GM13977 (cell line): Measurements from ENCODE around the gene ZBTB7A.

Source experiments
- DNase-seq: peaks from one replicate; pipeline ENCODE4 v3.0.0; 2012; ENCODE audit warnings: low spot score
- in situ Hi-C: fragments of 300-500 bp; cut with MboI; formaldehyde crosslinking; loops from one replicate; pipeline ENCODE4 v1.12.0; 2022; ENCODE audit warnings: low sequenced_read_pairs, low pct_unique_long_range_greater_than_20kb, mixed read lengths, inconsistent platforms; ENCODE audit not compliant: unreplicated experiment
- TF ChIP-seq, protein P1 (sequence below): IDR thresholded peaks from 2 replicates; pipeline ENCODE4 v1.5.1; 2012; ENCODE audit warnings: mild to moderate bottlenecking, control low read depth; ENCODE audit not compliant: insufficient read depth; ENCODE audit errors: extremely low read depth, missing control alignments

Gene ZBTB7A

DNA sequence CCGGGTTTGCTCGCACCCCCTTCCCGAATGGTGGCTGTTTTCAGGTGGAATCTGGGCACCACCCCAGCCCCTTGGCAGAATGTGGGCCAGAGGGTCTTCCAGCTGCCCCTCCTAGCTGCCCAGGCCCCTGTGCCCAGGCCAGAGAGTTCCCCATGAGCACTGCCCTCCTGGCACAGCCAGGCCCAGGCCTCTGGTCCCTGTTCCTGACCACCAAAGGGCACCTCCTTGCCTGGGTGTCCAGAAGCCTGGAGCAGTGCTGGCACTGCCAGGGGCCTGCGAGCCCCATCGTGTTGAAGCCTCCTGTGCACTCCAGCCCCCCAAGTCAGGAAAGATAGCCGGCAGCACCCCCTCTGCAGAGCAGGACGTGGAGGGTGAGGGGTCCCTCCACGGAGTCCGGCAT is 35.7 kb downstream of the ZBTB7A start:
- in situ Hi-C loops = no loop called here
- TF ChIP-seq, protein P1, sequence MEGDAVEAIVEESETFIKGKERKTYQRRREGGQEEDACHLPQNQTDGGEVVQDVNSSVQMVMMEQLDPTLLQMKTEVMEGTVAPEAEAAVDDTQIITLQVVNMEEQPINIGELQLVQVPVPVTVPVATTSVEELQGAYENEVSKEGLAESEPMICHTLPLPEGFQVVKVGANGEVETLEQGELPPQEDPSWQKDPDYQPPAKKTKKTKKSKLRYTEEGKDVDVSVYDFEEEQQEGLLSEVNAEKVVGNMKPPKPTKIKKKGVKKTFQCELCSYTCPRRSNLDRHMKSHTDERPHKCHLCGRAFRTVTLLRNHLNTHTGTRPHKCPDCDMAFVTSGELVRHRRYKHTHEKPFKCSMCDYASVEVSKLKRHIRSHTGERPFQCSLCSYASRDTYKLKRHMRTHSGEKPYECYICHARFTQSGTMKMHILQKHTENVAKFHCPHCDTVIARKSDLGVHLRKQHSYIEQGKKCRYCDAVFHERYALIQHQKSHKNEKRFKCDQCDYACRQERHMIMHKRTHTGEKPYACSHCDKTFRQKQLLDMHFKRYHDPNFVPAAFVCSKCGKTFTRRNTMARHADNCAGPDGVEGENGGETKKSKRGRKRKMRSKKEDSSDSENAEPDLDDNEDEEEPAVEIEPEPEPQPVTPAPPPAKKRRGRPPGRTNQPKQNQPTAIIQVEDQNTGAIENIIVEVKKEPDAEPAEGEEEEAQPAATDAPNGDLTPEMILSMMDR = no peak
- no peak for DNase-seq

DNA sequence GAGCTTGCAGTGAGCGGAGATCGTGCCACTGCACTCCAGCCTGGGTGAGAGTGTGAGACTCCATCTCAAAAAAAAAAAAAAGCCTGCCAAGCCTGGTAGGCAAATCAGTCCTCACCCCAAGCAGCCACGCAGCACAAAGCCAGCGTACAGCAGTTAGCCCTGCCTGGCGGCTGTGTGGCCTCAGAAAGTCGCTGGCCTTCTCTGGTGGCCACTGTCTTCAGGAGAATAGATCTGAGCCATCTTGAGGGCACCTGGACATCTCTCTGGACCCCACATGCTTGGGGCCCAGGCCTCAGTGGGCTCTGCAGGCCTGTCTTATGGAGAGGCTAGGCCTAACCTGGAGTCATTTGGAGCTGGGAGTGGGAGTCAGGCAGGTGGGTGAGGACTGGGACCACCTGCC is 36.1 kb downstream of the ZBTB7A start:
- DNase-seq = no peak
- TF ChIP-seq, protein P1 = no peak
- in situ Hi-C loops = no loop called here

DNA sequence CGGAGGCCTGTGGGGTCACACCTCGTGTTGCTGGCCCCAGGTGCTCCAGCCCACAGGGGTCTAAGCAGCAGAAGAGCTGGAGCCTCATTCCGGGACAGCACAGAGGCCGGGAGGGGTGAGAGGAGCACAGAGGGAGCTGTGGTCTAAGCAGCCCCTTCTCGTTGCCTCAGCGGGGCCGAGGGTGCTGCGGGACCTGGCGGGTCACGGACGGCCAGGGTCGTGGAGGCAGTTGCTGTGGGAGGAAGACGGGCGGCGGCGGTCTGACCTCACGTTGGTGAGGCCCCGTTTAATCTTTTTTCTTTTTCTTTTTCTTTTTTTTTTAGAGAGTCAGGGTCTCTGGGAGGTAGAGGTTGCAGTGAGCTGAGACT is 37.5 kb downstream of the ZBTB7A start:
- TF ChIP-seq, protein P1 = no peak
- in situ Hi-C loops = no loop called here
- DNase-seq = no peak

DNA sequence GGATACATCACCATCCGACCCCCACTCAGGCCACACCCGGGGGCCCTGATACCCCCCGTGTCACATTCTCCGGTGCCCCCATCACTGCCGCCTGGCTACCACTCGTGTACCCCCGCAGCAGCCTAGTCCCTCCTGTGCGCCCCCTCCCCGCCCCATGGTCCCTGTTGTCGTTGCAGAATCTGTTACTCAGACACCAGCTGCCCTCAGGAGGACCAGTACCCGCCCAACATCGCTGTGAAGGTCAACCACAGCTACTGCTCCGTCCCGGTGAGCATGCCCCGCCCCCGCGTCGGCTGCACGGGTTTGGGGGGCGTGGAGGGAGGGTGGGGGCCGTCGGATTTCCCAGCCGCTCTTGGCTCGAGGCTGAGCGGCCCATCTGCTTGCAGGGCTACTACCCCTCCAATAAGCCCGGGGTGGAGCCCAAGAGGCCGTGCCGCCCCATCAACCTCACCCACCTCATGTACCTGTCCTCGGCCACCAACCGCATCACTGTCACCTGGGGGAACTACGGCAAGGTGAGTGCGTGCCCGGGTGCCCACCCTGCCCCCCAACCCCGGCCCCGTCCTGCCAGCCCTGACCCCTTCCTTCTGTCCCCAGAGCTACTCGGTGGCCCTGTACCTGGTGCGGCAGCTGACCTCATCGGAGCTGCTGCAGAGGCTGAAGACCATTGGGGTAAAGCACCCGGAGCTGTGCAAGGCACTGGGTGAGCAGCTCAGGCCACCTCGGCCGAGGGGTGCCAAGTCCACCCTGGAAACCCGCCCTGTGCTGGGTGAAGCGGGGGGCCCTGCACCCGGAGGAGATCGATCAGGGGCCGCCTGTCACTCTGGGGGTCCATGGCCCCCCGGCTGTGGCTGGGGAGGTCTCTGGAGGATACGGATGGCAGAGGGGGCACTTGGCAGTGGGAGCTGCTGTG is 38.1 kb downstream of the ZBTB7A start:
- TF ChIP-seq, protein P1 = no peak

DNA sequence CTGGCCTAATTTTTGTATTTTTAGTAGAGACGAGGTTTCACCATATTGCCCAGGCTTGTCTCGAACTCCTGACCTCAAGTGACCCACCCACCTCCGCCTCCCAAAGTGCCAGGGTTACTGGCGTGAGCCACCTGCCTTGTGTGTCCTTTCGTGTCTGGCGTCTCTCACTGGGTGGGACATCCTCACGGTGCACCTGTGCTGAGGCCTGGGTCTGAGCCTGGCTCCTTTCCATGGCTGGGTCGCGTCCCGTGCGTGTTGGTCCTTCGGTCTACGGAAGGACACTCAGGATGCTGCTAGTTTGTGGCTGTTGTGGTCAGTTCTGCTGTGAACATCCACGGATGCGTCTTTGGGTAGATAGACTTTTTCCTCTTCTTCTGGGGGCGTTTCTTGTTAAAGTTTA is 39.6 kb downstream of the ZBTB7A start:
- in situ Hi-C loops = no loop called here
- DNase-seq = no peak
- TF ChIP-seq, protein P1 = no peak

More for the DNA sequence above, 38.1 kb downstream of the ZBTB7A start:
- DNase-seq = no peak
- in situ Hi-C loops = no loop called here

DNA sequence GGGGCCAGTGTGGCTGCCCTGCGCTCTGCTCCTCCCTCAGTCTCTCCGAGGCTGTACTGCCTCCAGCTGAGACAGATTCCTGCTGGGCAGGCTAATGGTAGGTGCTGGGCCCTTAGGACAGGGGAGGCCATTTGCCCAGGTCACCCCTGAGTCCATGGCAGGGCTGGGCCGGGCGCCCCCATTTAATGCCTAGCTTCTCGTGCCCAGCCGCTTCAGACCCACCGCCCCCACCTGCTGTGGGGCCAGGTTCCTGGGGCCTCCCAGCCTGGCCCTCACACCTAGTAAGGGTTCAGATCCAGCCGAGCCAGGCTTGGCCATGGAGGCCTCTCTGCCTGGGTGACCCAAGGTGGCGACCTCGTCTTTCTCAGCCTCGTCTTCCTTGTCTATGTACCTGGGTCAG is 41.4 kb downstream of the ZBTB7A start:
- in situ Hi-C loops = no loop called here
- DNase-seq = no peak
- TF ChIP-seq, protein P1 = no peak
